Trophoblast cell (in vitro differentiated cells and primary cell): ENCODE measurements around the gene KDM4B.

Experiments used
- DNase-seq, 2 donors: peaks; one replicate each; pipeline ENCODE4 v3.0.0-alpha.2; 2016
- H2AFZ ChIP-seq: 2 replicates; pipeline ENCODE4 v1.6.1; 2013; ENCODE audit warnings: low read length, moderate library complexity, mild to moderate bottlenecking; ENCODE audit not compliant: insufficient read depth, poor library complexity
- H2AK5ac ChIP-seq: 2 replicates; pipeline ENCODE4 v1.6.1; 2013; ENCODE audit warnings: mild to moderate bottlenecking, low read length
- H2BK120ac ChIP-seq: 2 replicates; pipeline ENCODE4 v1.6.1; 2013; ENCODE audit warnings: low read length, mild to moderate bottlenecking, moderate library complexity; ENCODE audit not compliant: insufficient read depth, poor library complexity
- H2BK12ac ChIP-seq: 2 replicates; pipeline ENCODE4 v1.6.1; 2013; ENCODE audit warnings: mild to moderate bottlenecking, low read length, moderate library complexity
- H2BK5ac ChIP-seq: 2 replicates; pipeline ENCODE4 v1.6.1; 2013; ENCODE audit warnings: low read length, low read depth, moderate library complexity, mild to moderate bottlenecking; ENCODE audit not compliant: poor library complexity
- H3K14ac ChIP-seq: 2 replicates; pipeline ENCODE4 v1.6.1; 2013; ENCODE audit warnings: mild to moderate bottlenecking, low read length
- H3K18ac ChIP-seq: 2 replicates; pipeline ENCODE4 v1.6.1; 2013; ENCODE audit warnings: mild to moderate bottlenecking, low read length
- H3K23ac ChIP-seq: 2 replicates; pipeline ENCODE4 v1.6.1; 2013; ENCODE audit warnings: low read length
- H3K27ac ChIP-seq: 2 replicates; pipeline ENCODE4 v1.5.1; 2013; ENCODE audit warnings: low read depth, mild to moderate bottlenecking, inconsistent platforms, low read length, moderate library complexity
- H3K27me3 ChIP-seq: 2 replicates; pipeline ENCODE4 v1.6.1; 2013; ENCODE audit warnings: inconsistent platforms, mild to moderate bottlenecking, low read length, moderate library complexity; ENCODE audit not compliant: insufficient read depth
- H3K36me3 ChIP-seq, 2 experiments: 1 replicate in 1 of 2; 2 replicates in 1 of 2; pipeline ENCODE4 v1.6.1; 2013; ENCODE audit warnings: low read length in 2 of 2, mild to moderate bottlenecking in 2 of 2, moderate library complexity in 1 of 2; ENCODE audit not compliant: insufficient read depth in 2 of 2, control insufficient read depth in 1 of 2
- H3K4ac ChIP-seq: 2 replicates; pipeline ENCODE4 v1.6.1; 2013; ENCODE audit warnings: low read depth, mild to moderate bottlenecking, low read length, moderate library complexity
- H3K4me1 ChIP-seq, 2 experiments: 1 replicate in 1 of 2; 2 replicates in 1 of 2; pipeline ENCODE4 v1.6.1; 2013; ENCODE audit warnings: low read length in 2 of 2, mild to moderate bottlenecking in 2 of 2, moderate library complexity in 1 of 2; ENCODE audit not compliant: insufficient read depth in 2 of 2, control insufficient read depth in 1 of 2
- H3K4me2 ChIP-seq: 2 replicates; pipeline ENCODE4 v1.6.1; 2013; ENCODE audit warnings: inconsistent platforms, mild to moderate bottlenecking, low read length, moderate library complexity
- H3K4me3 ChIP-seq: 2 replicates; pipeline ENCODE4 v1.5.1; 2013; ENCODE audit warnings: mild to moderate bottlenecking, low read depth, low read length, inconsistent platforms
- H3K79me1 ChIP-seq: one replicate; pipeline ENCODE4 v1.6.1; 2013; ENCODE audit warnings: low read length
- H3K79me2 ChIP-seq: 2 replicates; pipeline ENCODE4 v1.6.1; 2013; ENCODE audit warnings: low read length, mild to moderate bottlenecking; ENCODE audit not compliant: control insufficient read depth, insufficient read depth, poor library complexity
- H3K9ac ChIP-seq: 2 replicates; pipeline ENCODE4 v1.6.1; 2013; ENCODE audit warnings: mild to moderate bottlenecking, low read length
- H3K9me3 ChIP-seq: 2 replicates; pipeline ENCODE4 v1.6.1; 2013; ENCODE audit warnings: low read depth, mild to moderate bottlenecking, control low read depth, inconsistent platforms, low read length; ENCODE audit not compliant: insufficient read depth
- H4K12ac ChIP-seq: 2 replicates; pipeline ENCODE4 v1.6.1; 2013; ENCODE audit warnings: low read depth, mild to moderate bottlenecking, low read length, moderate library complexity
- H4K8ac ChIP-seq: 2 replicates; pipeline ENCODE4 v1.6.1; 2013; ENCODE audit warnings: low read depth, mild to moderate bottlenecking, low read length, moderate library complexity
- H4K91ac ChIP-seq: one replicate; pipeline ENCODE4 v1.6.1; 2013; ENCODE audit warnings: low read depth, mild to moderate bottlenecking, low read length, moderate library complexity
- WGBS: extraction: QIAGEN DNeasy Blood & Tissue Kit; methylation state at CpG from one replicate; pipeline ENCODE4 v1.1.7; 2013; ENCODE audit warnings: missing lambda C conversion rate; ENCODE audit not compliant: insufficient read length, insufficient coverage; ENCODE audit errors: extremely low coverage; 5-methylcytosine and 5-hydroxymethylcytosine counted together

The KDM4B gene

GRCh38 chr19:5042556-5042955, 73.6 kb downstream of the KDM4B start:
- H3K9me3 ChIP-seq: peaks cover 2% of the 10 kb centered on the region
- H3K14ac ChIP-seq: no peak overlapping the region
- no peak overlapping the region for H2BK12ac ChIP-seq
- H2BK5ac ChIP-seq: no peak overlapping the region
- no peak overlapping the region for H3K4me2 ChIP-seq
- H3K4me3 ChIP-seq: no peak overlapping the region
- H3K36me3 ChIP-seq: peaks cover 75 to 76% of the 10 kb centered on the region in 2 experiments
- peaks cover 0 to 2% of the 10 kb centered on the region in 2 experiments for H3K4me1 ChIP-seq
- no peak overlapping the region for H2AFZ ChIP-seq
- H3K23ac ChIP-seq: no peak overlapping the region
- no peak overlapping the region for H3K27ac ChIP-seq
- H3K4ac ChIP-seq: no peak overlapping the region
- no peaks in the 10 kb centered on the region for H3K79me1 ChIP-seq
- H4K8ac ChIP-seq: no peak overlapping the region
- H2BK120ac ChIP-seq: no peak overlapping the region
- H3K18ac ChIP-seq: no peak overlapping the region
- H4K91ac ChIP-seq: no peak overlapping the region
- H2AK5ac ChIP-seq: no peak overlapping the region
- peak; percentile 21 to 32 for DNase-seq
- no peaks in the 10 kb centered on the region for H3K27me3 ChIP-seq
- no CpG with 5 or more reads among the region's 18 CpGs for WGBS
- no peak overlapping the region for H4K12ac ChIP-seq
- no peak overlapping the region for H3K9ac ChIP-seq
- no peaks in the 10 kb centered on the region for H3K79me2 ChIP-seq

GRCh38 chr19:5045029-5045428, 76.1 kb downstream of the KDM4B start:
- WGBS: no CpG with 5 or more reads among the region's 16 CpGs
- Histone ChIP-seq H3K14ac (no peak overlapping the region), H2AK5ac (no peak overlapping the region), H3K23ac (no peak overlapping the region), H3K36me3 (peaks cover 66 to 71% of the 10 kb centered on the region in 2 experiments), H3K4ac (no peak overlapping the region), H2AFZ (no peak overlapping the region), H3K9me3 (peaks cover 2% of the 10 kb centered on the region), H3K27ac (no peak overlapping the region), H3K18ac (no peak overlapping the region), H2BK120ac (no peak overlapping the region), H4K91ac (no peak overlapping the region), H3K4me3 (no peak overlapping the region), H3K79me1 (peaks cover 3% of the 10 kb centered on the region), H2BK12ac (no peak overlapping the region), H2BK5ac (no peak overlapping the region), H3K4me2 (no peak overlapping the region), H4K12ac (no peak overlapping the region), H3K9ac (no peak overlapping the region), H3K27me3 (no peaks in the 10 kb centered on the region), H4K8ac (no peak overlapping the region), H3K4me1 (peaks cover 3 to 10% of the 10 kb centered on the region in 2 experiments), H3K79me2 (peaks cover 2% of the 10 kb centered on the region)
- no peak for DNase-seq

- H3K79me1 ChIP-seq: peaks cover 3% of the 10 kb centered on the region
- peaks cover 2% of the 10 kb centered on the region for H3K79me2 ChIP-seq
- H3K27ac ChIP-seq: no peak overlapping the region
- no CpG with 5 or more reads among the region's 8 CpGs for WGBS
- no peak overlapping the region for H4K91ac ChIP-seq
- H2BK120ac ChIP-seq: no peak overlapping the region
- H2BK5ac ChIP-seq: no peak overlapping the region
- no peak overlapping the region for H3K23ac ChIP-seq
- no peak overlapping the region for H4K8ac ChIP-seq
- no peak overlapping the region for H2AK5ac ChIP-seq
- no peak for DNase-seq
- no peak overlapping the region for H4K12ac ChIP-seq
- H3K14ac ChIP-seq: no peak overlapping the region
- peaks cover 63 to 68% of the 10 kb centered on the region in 2 experiments for H3K36me3 ChIP-seq
- H3K27me3 ChIP-seq: no peaks in the 10 kb centered on the region
- H3K18ac ChIP-seq: peak overlapping the region; percentile 25
- no peak overlapping the region for H3K4me3 ChIP-seq
- no peak overlapping the region for H2AFZ ChIP-seq
- no peak overlapping the region for H3K4ac ChIP-seq
- no peak overlapping the region for H2BK12ac ChIP-seq
- peaks cover 3 to 10% of the 10 kb centered on the region in 2 experiments for H3K4me1 ChIP-seq
- H3K9me3 ChIP-seq: no peaks in the 10 kb centered on the region
- H3K9ac ChIP-seq: no peak overlapping the region
- no peak overlapping the region for H3K4me2 ChIP-seq
Measured at GRCh38 chr19:5045956-5046338, 77.0 kb downstream of the KDM4B start.

- H4K12ac ChIP-seq: no peak overlapping the region
- H3K79me1 ChIP-seq: peaks cover 3% of the 10 kb centered on the region
- peaks cover 3 to 9% of the 10 kb centered on the region in 2 experiments for H3K4me1 ChIP-seq
- H3K9me3 ChIP-seq: no peaks in the 10 kb centered on the region
- H3K27ac ChIP-seq: no peak overlapping the region
- H3K9ac ChIP-seq: no peak overlapping the region
- H3K27me3 ChIP-seq: no peaks in the 10 kb centered on the region
- no peak overlapping the region for H3K18ac ChIP-seq
- DNase-seq: no peak
- no peak overlapping the region for H3K4ac ChIP-seq
- peaks cover 63 to 68% of the 10 kb centered on the region in 2 experiments for H3K36me3 ChIP-seq
- no peak overlapping the region for H3K4me3 ChIP-seq
- no peak overlapping the region for H2AK5ac ChIP-seq
- H3K23ac ChIP-seq: no peak overlapping the region
- no peak overlapping the region for H2BK120ac ChIP-seq
- H2BK5ac ChIP-seq: no peak overlapping the region
- no peak overlapping the region for H3K14ac ChIP-seq
- no peak overlapping the region for H4K91ac ChIP-seq
- H2AFZ ChIP-seq: no peak overlapping the region
- no peak overlapping the region for H2BK12ac ChIP-seq
- peaks cover 2% of the 10 kb centered on the region for H3K79me2 ChIP-seq
- WGBS: no CpG with 5 or more reads among the region's 19 CpGs
- no peak overlapping the region for H4K8ac ChIP-seq
- H3K4me2 ChIP-seq: no peak overlapping the region
Measured at GRCh38 chr19:5046339-5047039, 77.6 kb downstream of the KDM4B start.
